Activated B cell treated with CpG ODN at 0.5 μM for 24 hours (primary cell): ENCODE data around the gene NPIPB2. TPM values are rescaled to one million over a fixed set of nuclear protein-coding genes. Genes with fewer than 3 reads are reported as not detected.

Experiments
- ATAC-seq: fragments of 200-7000 bp; cut with Tn5 transposase; one replicate; pipeline ENCODE4 v1.10.0; 2021; ENCODE audit warnings: low read depth, mild to moderate bottlenecking, moderate library complexity
- CTCF ChIA-PET: fragments of 350-600 bp; sonication (Branson Sonifier 250); formaldehyde crosslinking; loops from one replicate; lab custom pipeline; 2021; ENCODE audit warnings: antibody characterized with exemption; lab: Charles Lee
- POLR2A ChIA-PET: fragments of 350-600 bp; sonication (Branson Sonifier 250); formaldehyde crosslinking; loops from one replicate; lab custom pipeline; 2021; ENCODE audit warnings: antibody characterized with exemption; lab: Charles Lee
- DNase-seq: peaks from one replicate; pipeline ENCODE4 v3.0.0; 2022
- H3K27ac Mint-ChIP-seq: one replicate; pipeline ENCODE4 v1.8.0; 2020; ENCODE audit warnings: mixed read lengths
- H3K27me3 Mint-ChIP-seq: one replicate; pipeline ENCODE4 v1.8.0; 2021; ENCODE audit warnings: mixed read lengths
- H3K36me3 Mint-ChIP-seq: one replicate; pipeline ENCODE4 v1.8.0; 2021; ENCODE audit warnings: low read depth, mixed read lengths
- H3K4me1 Mint-ChIP-seq: one replicate; pipeline ENCODE4 v1.8.0; 2021; ENCODE audit warnings: mixed read lengths
- H3K4me3 Mint-ChIP-seq: one replicate; pipeline ENCODE4 v1.8.0; 2020; ENCODE audit warnings: mild to moderate bottlenecking, mixed read lengths
- H3K9me3 Mint-ChIP-seq: one replicate; pipeline ENCODE4 v1.8.0; 2020; ENCODE audit warnings: mixed read lengths
- intact Hi-C: fragments of 100-400 bp; cut with micrococcal nuclease; formaldehyde crosslinking; loops from one replicate; pipeline ENCODE4 v1.15.1; 2024
- total RNA-seq: library from RNA; stranded (reverse); gene quantifications from 2 replicates; pipeline ENCODE4 v1.2.3, GENCODE V29; 2022
- TF ChIP-seq, protein P1 (sequence below): fragments of 200-600 bp; IDR thresholded peaks from one replicate; pipeline ENCODE4 v1.8.0; 2022; ENCODE audit warnings: antibody characterized with exemption, mild to moderate bottlenecking

NPIPB2 gene
- total RNA-seq, 1 donor from 2014 or later = 18.7 TPM

DNA sequence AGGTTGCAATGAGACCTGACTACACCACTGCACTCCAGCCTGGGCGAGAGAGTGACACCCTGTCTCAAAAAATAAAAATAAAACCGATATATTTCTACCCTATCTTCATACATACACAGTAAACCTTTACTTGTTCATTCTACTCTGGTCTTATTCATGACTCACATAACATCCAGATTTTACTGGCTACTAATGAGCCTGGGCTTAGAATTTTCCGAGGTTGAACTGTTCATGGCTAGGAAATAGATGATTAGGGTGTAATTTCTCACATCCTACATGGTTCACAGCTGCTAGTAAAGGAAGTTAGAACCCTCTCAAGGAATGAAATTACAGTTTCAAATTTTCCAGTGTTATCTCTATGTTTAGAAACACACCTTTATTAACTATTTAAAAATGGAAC lies 40.8 kb downstream of the NPIPB2 start:
- Mint-ChIP-seq H3K9me3 (no peaks in the 10 kb centered on the region), H3K4me1 (peaks cover 27% of the 10 kb centered on the region), H3K27me3 (no peaks in the 10 kb centered on the region), H3K27ac (no peak overlapping the region), H3K4me3 (no peak overlapping the region), H3K36me3 (peaks cover 48% of the 10 kb centered on the region)
- ChIA-PET POLR2A (interaction anchor here (0.6 kb wide), 1 partner anchor 135 kb away, joined by 9 read pairs; no protein-coding TSS in a partner anchor), CTCF (interaction anchor here (1.2 kb wide), 1 partner anchor 28 kb away, joined by 3 read pairs; no protein-coding TSS in a partner anchor)
- TF ChIP-seq, protein P1, sequence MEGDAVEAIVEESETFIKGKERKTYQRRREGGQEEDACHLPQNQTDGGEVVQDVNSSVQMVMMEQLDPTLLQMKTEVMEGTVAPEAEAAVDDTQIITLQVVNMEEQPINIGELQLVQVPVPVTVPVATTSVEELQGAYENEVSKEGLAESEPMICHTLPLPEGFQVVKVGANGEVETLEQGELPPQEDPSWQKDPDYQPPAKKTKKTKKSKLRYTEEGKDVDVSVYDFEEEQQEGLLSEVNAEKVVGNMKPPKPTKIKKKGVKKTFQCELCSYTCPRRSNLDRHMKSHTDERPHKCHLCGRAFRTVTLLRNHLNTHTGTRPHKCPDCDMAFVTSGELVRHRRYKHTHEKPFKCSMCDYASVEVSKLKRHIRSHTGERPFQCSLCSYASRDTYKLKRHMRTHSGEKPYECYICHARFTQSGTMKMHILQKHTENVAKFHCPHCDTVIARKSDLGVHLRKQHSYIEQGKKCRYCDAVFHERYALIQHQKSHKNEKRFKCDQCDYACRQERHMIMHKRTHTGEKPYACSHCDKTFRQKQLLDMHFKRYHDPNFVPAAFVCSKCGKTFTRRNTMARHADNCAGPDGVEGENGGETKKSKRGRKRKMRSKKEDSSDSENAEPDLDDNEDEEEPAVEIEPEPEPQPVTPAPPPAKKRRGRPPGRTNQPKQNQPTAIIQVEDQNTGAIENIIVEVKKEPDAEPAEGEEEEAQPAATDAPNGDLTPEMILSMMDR = no peak
- intact Hi-C loops = loop anchor here (1.0 kb wide), 1 partner anchor 8 kb away; no protein-coding TSS in a partner anchor
- ATAC-seq (peak; percentile 10), DNase-seq (no peak)

DNA sequence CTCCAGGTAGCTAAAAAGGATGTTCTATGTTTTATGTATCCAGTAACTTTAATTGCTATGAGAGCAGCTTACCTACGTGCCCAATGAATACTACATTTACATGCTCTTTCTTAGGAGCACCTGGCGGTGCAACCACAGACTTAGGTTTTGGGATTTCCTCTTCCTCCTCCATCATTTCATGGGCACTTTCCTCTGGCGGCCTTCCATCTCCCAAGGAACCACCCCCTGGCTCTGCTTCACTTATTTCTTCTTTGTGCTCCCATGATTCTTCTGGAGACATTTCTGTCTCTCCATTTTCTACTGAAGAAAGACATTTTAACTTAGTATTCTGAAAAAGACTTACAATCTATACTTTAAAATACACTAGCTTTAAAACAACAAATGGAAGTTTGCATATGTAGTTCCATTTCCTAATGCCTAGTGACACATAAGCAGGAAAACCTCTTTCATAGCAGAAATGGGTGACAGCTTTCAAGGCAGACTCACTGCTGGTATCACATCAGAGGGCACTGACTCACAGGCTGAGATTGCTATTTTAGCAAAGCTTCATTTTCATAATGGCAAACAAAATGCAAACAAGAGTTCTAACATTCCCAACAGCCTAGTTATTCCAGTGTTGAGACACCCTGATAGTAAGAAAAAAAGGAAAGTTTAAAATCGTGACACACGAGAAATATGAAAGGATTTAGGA lies 45.2 kb downstream of the NPIPB2 start:
- Mint-ChIP-seq H3K36me3 (peaks cover 64% of the 10 kb centered on the region), H3K4me1 (peaks cover 20% of the 10 kb centered on the region), H3K27me3 (no peaks in the 10 kb centered on the region), H3K9me3 (no peaks in the 10 kb centered on the region), H3K4me3 (no peak overlapping the region), H3K27ac (no peak overlapping the region)
- TF ChIP-seq, protein P1 = no peak
- intact Hi-C loops = no loop called here
- DNase-seq = no peak
- ChIA-PET CTCF (no interaction called here), POLR2A (no interaction called here)
- ATAC-seq = no peak

DNA sequence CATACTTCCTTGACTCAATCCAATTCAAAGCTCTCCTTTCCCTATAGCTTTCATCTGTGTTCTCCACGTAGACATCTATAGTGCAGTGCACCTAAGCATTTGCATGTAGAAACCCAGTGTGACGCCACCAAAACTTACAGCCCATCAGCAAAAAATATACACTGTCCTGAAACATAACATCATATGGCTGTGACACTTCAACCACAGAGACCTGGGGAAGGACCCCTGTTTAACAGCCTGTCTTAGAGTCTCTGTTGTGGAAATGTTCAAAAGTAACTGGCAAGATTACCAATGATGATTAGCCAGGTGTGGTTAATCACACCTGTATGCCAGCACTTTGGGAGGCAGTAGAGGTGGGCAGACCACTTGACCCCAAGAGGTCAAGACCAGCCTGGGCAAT lies 48.3 kb downstream of the NPIPB2 start:
- Mint-ChIP-seq H3K27ac (no peak overlapping the region), H3K4me1 (peaks cover 4% of the 10 kb centered on the region), H3K36me3 (peaks cover 60% of the 10 kb centered on the region), H3K27me3 (no peaks in the 10 kb centered on the region), H3K4me3 (no peak overlapping the region), H3K9me3 (no peaks in the 10 kb centered on the region)
- TF ChIP-seq, protein P1 = no peak
- intact Hi-C loops = no loop called here
- ATAC-seq (no peak), DNase-seq (no peak)
- CTCF ChIA-PET = interaction anchor here (0.6 kb wide), 1 partner anchor 174 kb away, joined by 3 read pairs; no protein-coding TSS in a partner anchor
- POLR2A ChIA-PET = no interaction called here

DNA sequence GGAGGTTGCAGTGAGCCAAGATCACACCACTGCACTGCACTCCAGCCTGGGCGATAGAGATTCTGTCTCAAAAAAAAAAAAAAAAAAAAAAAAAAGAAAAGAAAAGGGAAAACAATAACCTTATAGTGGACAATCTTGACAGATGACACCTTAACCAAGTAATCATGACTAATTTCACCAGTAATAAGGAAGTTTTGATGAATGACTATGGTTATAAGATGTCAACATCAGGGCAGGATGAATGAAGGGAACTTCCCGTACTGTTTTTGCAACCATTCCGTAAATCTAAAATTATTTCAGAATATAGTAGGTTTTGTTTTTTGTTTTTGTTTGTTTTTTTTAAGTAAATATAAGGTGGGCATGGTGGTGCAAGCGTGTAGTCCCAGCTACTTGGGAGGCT lies 49.1 kb downstream of the NPIPB2 start:
- intact Hi-C loops = no loop called here
- TF ChIP-seq, protein P1 = no peak
- no peak overlapping the region for H3K27ac Mint-ChIP-seq

DNA sequence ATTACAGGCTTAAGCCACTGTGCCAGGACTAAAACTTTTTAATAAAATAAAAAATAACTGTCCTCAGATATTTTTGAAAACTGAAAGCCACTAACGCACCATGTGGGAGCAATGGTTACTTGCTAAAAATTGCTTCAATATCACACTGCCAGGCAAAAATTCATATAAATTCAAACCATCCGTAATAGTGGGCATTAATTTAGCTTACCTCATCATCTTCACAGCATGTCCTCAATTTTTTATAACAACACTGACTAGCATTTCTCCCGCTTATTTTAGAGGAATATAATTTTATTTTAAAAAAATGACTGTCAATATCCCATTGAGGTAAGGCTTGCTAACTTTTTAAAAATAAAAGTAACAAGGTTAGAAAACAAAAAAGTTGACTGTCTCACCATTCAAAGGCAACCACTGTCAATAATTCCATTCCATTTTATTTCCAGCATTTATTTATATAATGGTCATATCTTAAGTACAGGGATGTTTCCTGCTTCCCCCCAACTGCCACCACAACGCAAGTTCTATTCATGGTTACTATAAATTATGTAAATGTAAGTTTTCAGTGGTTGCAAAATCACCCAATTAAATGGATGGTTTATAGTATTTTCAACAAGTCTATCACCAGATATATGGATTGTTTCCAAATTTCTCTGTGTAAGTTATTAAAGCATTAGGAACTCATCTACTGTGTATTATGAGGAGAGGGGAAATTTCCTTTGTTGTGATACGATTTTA lies 51.4 kb downstream of the NPIPB2 start:
- TF ChIP-seq, protein P1 = no peak
- Mint-ChIP-seq H3K27ac (no peak overlapping the region), H3K36me3 (peaks cover 64% of the 10 kb centered on the region), H3K27me3 (no peaks in the 10 kb centered on the region), H3K4me1 (no peaks in the 10 kb centered on the region), H3K4me3 (no peak overlapping the region), H3K9me3 (no peaks in the 10 kb centered on the region)
- DNase-seq = no peak
- ATAC-seq = no peak
- intact Hi-C loops = no loop called here
- ChIA-PET POLR2A (no interaction called here), CTCF (no interaction called here)

More for the DNA sequence above, 49.1 kb downstream of the NPIPB2 start:
- no peak overlapping the region for H3K4me3 Mint-ChIP-seq
- ATAC-seq (no peak), DNase-seq (no peak)
- no peaks in the 10 kb centered on the region for H3K9me3 Mint-ChIP-seq
- H3K4me1 Mint-ChIP-seq = peaks cover 4% of the 10 kb centered on the region
- ChIA-PET POLR2A (no interaction called here), CTCF (no interaction called here)
- H3K27me3 Mint-ChIP-seq = no peaks in the 10 kb centered on the region
- peaks cover 61% of the 10 kb centered on the region for H3K36me3 Mint-ChIP-seq
